HG02840 (cell line): Measurements from ENCODE around the gene CPO.

Experiments
- ATAC-seq: cut with Tn5 transposase; IDR thresholded peaks from one replicate; pipeline ENCODE4 v1.9.1; 2021; ENCODE audit warnings: mild to moderate bottlenecking, moderate library complexity, moderate number of reproducible peaks; ENCODE audit not compliant: unreplicated experiment, low FRiP score

The CPO gene

GRCh38 chr2:206996556-206997065, 57.3 kb downstream of the CPO start:
- no peak for ATAC-seq

DNA sequence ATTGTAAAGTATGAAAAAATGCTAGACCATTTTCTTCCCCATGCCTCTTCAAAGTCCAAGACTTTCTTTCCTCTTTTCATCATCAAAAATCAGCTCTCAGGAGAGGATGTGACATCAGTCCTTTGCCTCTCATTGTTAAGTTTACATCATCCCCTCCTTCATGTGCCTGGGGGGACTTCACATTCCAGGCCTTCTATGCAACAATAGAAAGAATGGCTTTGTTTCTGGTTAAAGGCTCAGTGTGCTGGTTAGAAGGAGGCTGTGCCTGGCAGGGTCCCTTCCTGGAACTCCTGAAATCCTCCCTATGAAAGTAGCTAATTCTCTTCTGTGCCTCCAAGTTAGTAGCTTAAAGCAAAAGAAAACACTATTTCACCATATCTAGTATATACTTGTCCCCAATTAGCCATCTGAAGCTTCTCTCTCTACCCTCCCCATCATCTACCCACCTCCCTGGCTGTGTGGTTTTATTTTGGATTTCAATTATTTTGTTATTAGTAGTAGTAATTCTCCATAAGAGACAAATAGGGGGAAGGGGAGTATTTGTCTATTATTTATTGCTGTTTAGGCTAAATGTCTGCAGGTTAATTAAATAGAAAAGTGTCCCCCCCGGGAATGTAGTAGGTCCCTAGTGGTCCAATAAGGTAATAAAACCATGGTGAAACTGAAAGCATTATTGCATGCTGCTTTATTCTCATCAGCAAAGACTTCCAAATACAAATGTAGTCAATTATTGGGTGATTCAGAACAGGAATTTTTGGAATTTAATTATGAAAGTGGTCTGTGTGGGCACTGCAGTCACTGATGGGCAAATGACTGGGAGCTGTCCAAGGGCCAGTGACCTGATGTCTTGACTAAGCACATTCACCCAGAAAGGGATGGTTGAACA, 69.0 kb downstream of the CPO start:
- ATAC-seq, result no peak

- no peak for ATAC-seq
Observed at GRCh38 chr2:207012461-207012860, 73.1 kb downstream of the CPO start.

DNA sequence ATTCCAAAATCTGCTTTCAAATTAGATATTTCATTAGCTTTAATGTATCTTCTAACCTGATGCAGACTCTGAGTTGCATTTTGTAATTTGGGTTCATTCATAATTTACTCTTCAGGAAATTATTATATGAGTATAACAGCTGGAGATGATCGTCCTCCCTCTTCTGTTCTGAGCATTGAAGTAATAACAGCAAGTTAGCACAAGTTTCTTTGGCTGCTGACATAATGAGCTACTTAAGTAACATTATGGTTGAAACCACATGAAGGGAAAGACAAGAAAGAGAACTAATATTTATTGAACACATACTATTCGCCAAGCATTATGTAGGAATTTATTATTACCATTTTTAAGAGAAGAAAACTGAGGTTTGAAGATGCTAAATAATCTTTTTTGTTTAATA, 75.1 kb downstream of the CPO start:
- no peak for ATAC-seq

DNA sequence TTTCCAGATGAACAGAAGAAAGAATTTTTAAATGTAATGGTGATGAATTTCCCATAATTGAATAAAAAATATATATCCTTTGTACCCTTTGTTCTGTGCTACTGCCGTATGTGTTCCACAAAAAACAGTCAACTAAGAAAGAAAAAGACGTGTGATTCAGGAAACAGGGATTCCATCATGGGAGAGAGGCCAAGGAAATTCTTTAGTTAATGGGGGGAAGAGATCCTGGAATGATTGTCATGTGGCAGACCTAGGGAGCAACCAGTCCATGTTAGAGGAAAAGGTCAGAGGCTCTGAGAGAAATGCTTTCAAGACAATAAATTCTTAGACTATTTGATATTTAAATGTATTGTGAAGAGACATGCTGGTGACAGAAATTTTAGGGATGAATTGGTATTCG, 76.6 kb downstream of the CPO start:
- no peak for ATAC-seq
